CD8-positive, alpha-beta memory T cell (primary cell): ENCODE results near the gene TMEM39B. TPM values are rescaled to one million over a fixed set of nuclear protein-coding genes. Genes with fewer than 3 reads are reported as not detected.
"Not testable (repeated sequence)": the region's sequence is repeated elsewhere in the genome, so short reads cannot be mapped to it uniquely, and the experiment has no call there.

ENCODE experiments used
- CTCF ChIA-PET: fragments of 350-600 bp; sonication (Branson Sonifier 250); formaldehyde crosslinking; loops from one replicate; lab custom pipeline; 2021; ENCODE audit warnings: antibody characterized with exemption; lab: Charles Lee
- POLR2A ChIA-PET: fragments of 350-600 bp; sonication (Branson Sonifier 250); formaldehyde crosslinking; loops from one replicate; lab custom pipeline; 2021; ENCODE audit warnings: antibody characterized with exemption; lab: Charles Lee
- DNase-seq, 5 donors: peaks; one replicate each; pipeline versions ENCODE4 v3.0.0 to v3.0.0-alpha.2; 2020 to 2022; ENCODE audit warnings: mixed read lengths in 1 of 5
- H3K27ac ChIP-seq: one replicate; pipeline ENCODE4 v1.7.0; 2013; ENCODE audit warnings: low read depth, mild to moderate bottlenecking, low read length, moderate library complexity
- H3K27me3 ChIP-seq: 2 replicates; pipeline ENCODE4 v1.7.0; 2013; ENCODE audit warnings: low read length, mild to moderate bottlenecking; ENCODE audit not compliant: insufficient read depth, poor library complexity, severe bottlenecking
- H3K36me3 ChIP-seq: 2 replicates; pipeline ENCODE4 v1.7.0; 2013; ENCODE audit warnings: mild to moderate bottlenecking, low read length, moderate library complexity; ENCODE audit not compliant: insufficient read depth
- H3K4me1 ChIP-seq: 2 replicates; pipeline ENCODE4 v1.7.0; 2013; ENCODE audit warnings: mild to moderate bottlenecking, low read length, moderate library complexity; ENCODE audit not compliant: insufficient read depth
- H3K4me3 ChIP-seq: 2 replicates; pipeline ENCODE4 v1.7.0; 2013; ENCODE audit warnings: mild to moderate bottlenecking, low read length
- H3K9me3 ChIP-seq: 2 replicates; pipeline ENCODE4 v1.7.0; 2013; ENCODE audit warnings: mild to moderate bottlenecking, low read length
- H3K27ac Mint-ChIP-seq, 8 donors: one replicate each; pipeline ENCODE4 v1.8.0; 2020 to 2021; ENCODE audit warnings: mixed read lengths in 8 of 8, mild to moderate bottlenecking in 6 of 8, inconsistent platforms in 3 of 8, moderate library complexity in 3 of 8
- H3K27me3 Mint-ChIP-seq, 2 donors: one replicate each; pipeline ENCODE4 v1.8.0; 2020 to 2021; ENCODE audit warnings: mixed read lengths in 2 of 2, mild to moderate bottlenecking in 1 of 2, moderate library complexity in 1 of 2
- H3K36me3 Mint-ChIP-seq, 3 donors: one replicate each; pipeline ENCODE4 v1.8.0; 2020 to 2021; ENCODE audit warnings: mixed read lengths in 3 of 3, inconsistent platforms in 1 of 3, mild to moderate bottlenecking in 1 of 3
- H3K4me1 Mint-ChIP-seq, 3 donors: one replicate each; pipeline ENCODE4 v1.8.0; 2020 to 2021; ENCODE audit warnings: mixed read lengths in 3 of 3, inconsistent platforms in 1 of 3, mild to moderate bottlenecking in 1 of 3
- H3K4me3 Mint-ChIP-seq, 7 donors: one replicate each; pipeline ENCODE4 v1.8.0; 2020 to 2021; ENCODE audit warnings: mixed read lengths in 7 of 7, mild to moderate bottlenecking in 6 of 7, moderate library complexity in 4 of 7, inconsistent platforms in 2 of 7
- H3K9me3 Mint-ChIP-seq, 5 donors: one replicate each; pipeline ENCODE4 v1.8.0; 2020 to 2022; ENCODE audit warnings: mixed read lengths in 5 of 5, mild to moderate bottlenecking in 3 of 5, moderate library complexity in 2 of 5, inconsistent platforms in 1 of 5
- polyA plus RNA-seq: library from polyadenylated mRNA; unstranded; fragments of 300-500 nt; fragmentation: Illumina TruSeq; gene quantifications from one replicate; pipeline ENCODE4 v1.2.3, GENCODE V29; 2021
- total RNA-seq, 2 experiments: library from RNA; stranded (reverse); gene quantifications; one replicate each; pipeline ENCODE4 v1.2.3, GENCODE V29; 2021

The TMEM39B gene
- total and polyA plus RNA-seq, 3 experiments from 2014 or later, result 2.4 to 25.8 (median 23.4) TPM

- H3K27me3 ChIP-seq, result no peaks in the 10 kb centered on the region
- no peaks in the 10 kb centered on the region for H3K9me3 Mint-ChIP-seq
- no peak overlapping the region for H3K4me3 ChIP-seq
- H3K36me3 Mint-ChIP-seq, result peaks cover 0 to 76% (median 9%) of the 10 kb centered on the region in 3 donors
- ChIA-PET CTCF (no interaction called here), POLR2A (interaction anchor here (0.6 to 0.7 kb wide), 2 partner anchors 20 to 39 kb away, joined by 3 to 9 read pairs; no protein-coding TSS in a partner anchor)
- no peak for DNase-seq
- H3K36me3 ChIP-seq, result peaks cover 34% of the 10 kb centered on the region
- H3K9me3 ChIP-seq, result no peaks in the 10 kb centered on the region
- peak overlapping the region in 2 of 8 donors; percentile 58 to 73 for H3K27ac Mint-ChIP-seq
- H3K4me1 Mint-ChIP-seq, result peaks cover 0 to 3% (median 0%) of the 10 kb centered on the region in 3 donors
- H3K27ac ChIP-seq, result no peak overlapping the region
- no peaks in the 10 kb centered on the region for H3K4me1 ChIP-seq
- no peak overlapping the region for H3K4me3 Mint-ChIP-seq
- H3K27me3 Mint-ChIP-seq, result no peaks in the 10 kb centered on the region
These were observed 17.3 kb upstream of the TMEM39B start for GRCh38 chr1:32055416-32055815.

GRCh38 chr1:32056598-32056997, 16.1 kb upstream of the TMEM39B start:
- no peaks in the 10 kb centered on the region for H3K4me1 ChIP-seq
- DNase-seq, result no peak
- ChIA-PET POLR2A (interaction anchor here (0.5 to 0.8 kb wide), 2 partner anchors 338 to 1060 kb away, joined by 3 to 8 read pairs; partner anchors contain the start of gene BSDC1), CTCF (interaction anchor here (1.1 to 1.6 kb wide), 2 partner anchors 33 to 267 kb away, joined by 3 read pairs; no protein-coding TSS in a partner anchor)
- no peaks in the 10 kb centered on the region for H3K9me3 Mint-ChIP-seq
- no peaks in the 10 kb centered on the region for H3K27me3 ChIP-seq
- H3K36me3 Mint-ChIP-seq, result peaks cover 0 to 81% (median 9%) of the 10 kb centered on the region in 3 donors
- no peak overlapping the region for H3K4me3 ChIP-seq
- peaks cover 36% of the 10 kb centered on the region for H3K36me3 ChIP-seq
- H3K4me3 Mint-ChIP-seq, result no peak overlapping the region
- H3K27ac ChIP-seq, result no peak overlapping the region
- H3K4me1 Mint-ChIP-seq, result peaks cover 0 to 3% (median 0%) of the 10 kb centered on the region in 3 donors
- H3K9me3 ChIP-seq, result no peaks in the 10 kb centered on the region
- H3K27ac Mint-ChIP-seq, result peak overlapping the region in 4 of 8 donors; percentile 23 to 86 (median 50)
- no peaks in the 10 kb centered on the region for H3K27me3 Mint-ChIP-seq

- peak overlapping the region in 6 of 8 donors; percentile 5 to 72 (median 33) for H3K27ac Mint-ChIP-seq
- H3K9me3 Mint-ChIP-seq, result no peaks in the 10 kb centered on the region
- H3K4me1 Mint-ChIP-seq, result no peaks in the 10 kb centered on the region
- H3K4me3 Mint-ChIP-seq, result no peak overlapping the region
- CTCF ChIA-PET, result interaction anchor here (1.4 to 2.0 kb wide), 2 partner anchors 271 to 346 kb away, joined by 3 to 8 read pairs; no protein-coding TSS in a partner anchor
- Histone ChIP-seq H3K9me3 (no peaks in the 10 kb centered on the region), H3K27me3 (no peaks in the 10 kb centered on the region), H3K27ac (no peak overlapping the region), H3K36me3 (peaks cover 33% of the 10 kb centered on the region), H3K4me1 (peaks cover 6% of the 10 kb centered on the region), H3K4me3 (no peak overlapping the region)
- POLR2A ChIA-PET, result interaction anchor here (1.3 kb wide), 1 partner anchor 12 kb away, joined by 5 read pairs; the partner anchor contains the start of gene TMEM39B
- DNase-seq, result no peak
- peaks cover 0 to 53% (median 2%) of the 10 kb centered on the region in 3 donors for H3K36me3 Mint-ChIP-seq
- H3K27me3 Mint-ChIP-seq, result no peaks in the 10 kb centered on the region
These were observed 11.8 kb upstream of the TMEM39B start for GRCh38 chr1:32060914-32061313.

- Histone ChIP-seq H3K27me3 (no peaks in the 10 kb centered on the region), H3K9me3 (no peaks in the 10 kb centered on the region), H3K27ac (no peak overlapping the region), H3K36me3 (peaks cover 24% of the 10 kb centered on the region), H3K4me1 (peaks cover 17% of the 10 kb centered on the region), H3K4me3 (no peak overlapping the region)
- Mint-ChIP-seq H3K27ac (peak overlapping the region in 6 of 8 donors; percentile 7 to 96 (median 26)), H3K36me3 (peaks cover 0 to 42% (median 2%) of the 10 kb centered on the region in 3 donors), H3K4me3 (no peak overlapping the region), H3K4me1 (peaks cover 8% of the 10 kb centered on the region in 3 donors), H3K27me3 (no peaks in the 10 kb centered on the region), H3K9me3 (no peaks in the 10 kb centered on the region)
- ChIA-PET POLR2A (interaction anchor here (0.6 kb wide), 1 partner anchor 174 kb away, joined by 5 read pairs; no protein-coding TSS in a partner anchor), CTCF (interaction anchor here (1.0 to 2.0 kb wide), 10 partner anchors 9 to 273 kb away, joined by 3 to 11 read pairs (median 4); partner anchors contain the start of genes KPNA6 and TMEM39B)
- DNase-seq, result no peak
These were observed 9.9 kb upstream of the TMEM39B start for GRCh38 chr1:32062867-32063230.

- H3K4me1 ChIP-seq, result peaks cover 17% of the 10 kb centered on the region
- no peaks in the 10 kb centered on the region for H3K27me3 ChIP-seq
- no peak overlapping the region for H3K27ac ChIP-seq
- POLR2A ChIA-PET, result interaction anchor here (0.6 kb wide), 1 partner anchor 175 kb away, joined by 5 read pairs; no protein-coding TSS in a partner anchor
- H3K36me3 ChIP-seq, result peaks cover 21% of the 10 kb centered on the region
- Mint-ChIP-seq H3K4me3 (no peak overlapping the region), H3K27ac (peak overlapping the region in 6 of 8 donors; percentile 7 to 81 (median 26)), H3K27me3 (no peaks in the 10 kb centered on the region), H3K4me1 (peaks cover 8% of the 10 kb centered on the region in 3 donors), H3K36me3 (peaks cover 0 to 37% (median 2%) of the 10 kb centered on the region in 3 donors), H3K9me3 (no peaks in the 10 kb centered on the region)
- no peak overlapping the region for H3K4me3 ChIP-seq
- CTCF ChIA-PET, result interaction anchor here (1.0 to 1.8 kb wide), 9 partner anchors 9 to 102 kb away, joined by 3 to 11 read pairs (median 4); partner anchors contain the start of genes KPNA6 and TMEM39B
- no peaks in the 10 kb centered on the region for H3K9me3 ChIP-seq
- DNase-seq, result peak in 1 of 5 donors; percentile 25
These were observed 9.5 kb upstream of the TMEM39B start for GRCh38 chr1:32063261-32063681.

GRCh38 chr1:32065613-32066488, 6.9 kb upstream of the TMEM39B start:
- H3K36me3 ChIP-seq, DNase-seq, H3K27me3 Mint-ChIP-seq, H3K27me3 ChIP-seq, H3K9me3 ChIP-seq, H3K9me3 Mint-ChIP-seq, H3K27ac ChIP-seq, H3K4me3 ChIP-seq: not testable (repeated sequence)
- H3K4me1 Mint-ChIP-seq, result peaks cover 8 to 17% (median 12%) of the 10 kb centered on the region in 3 donors
- peaks cover 17% of the 10 kb centered on the region for H3K4me1 ChIP-seq
- H3K27ac Mint-ChIP-seq, result peak overlapping the region in 4 of 8 donors; percentile 38 to 61 (median 50)
- H3K4me3 Mint-ChIP-seq, result peak overlapping the region in 3 of 7 donors; percentile 6 to 26 (median 20)
- ChIA-PET CTCF (interaction anchor here (0.8 to 1.7 kb wide), 4 partner anchors 14 to 249 kb away, joined by 3 to 4 read pairs (median 3); partner anchors contain the start of gene KPNA6), POLR2A (interaction anchor here (0.7 kb wide), 1 partner anchor 581 kb away, joined by 5 read pairs; no protein-coding TSS in a partner anchor)
- peaks cover 0 to 14% (median 2%) of the 10 kb centered on the region in 3 donors for H3K36me3 Mint-ChIP-seq

- H3K27ac Mint-ChIP-seq, result peak overlapping the region in 4 of 8 donors; percentile 24 to 85 (median 52)
- H3K4me3 Mint-ChIP-seq, result peak overlapping the region in 4 of 7 donors; percentile 6 to 38 (median 23)
- H3K36me3 ChIP-seq, result peaks cover 5% of the 10 kb centered on the region
- H3K9me3 Mint-ChIP-seq, result no peaks in the 10 kb centered on the region
- no peaks in the 10 kb centered on the region for H3K9me3 ChIP-seq
- H3K4me1 Mint-ChIP-seq, result peaks cover 8 to 17% (median 12%) of the 10 kb centered on the region in 3 donors
- peaks cover 0 to 8% (median 0%) of the 10 kb centered on the region in 3 donors for H3K36me3 Mint-ChIP-seq
- peak overlapping the region; percentile 22 for H3K4me3 ChIP-seq
- peaks cover 18% of the 10 kb centered on the region for H3K4me1 ChIP-seq
- ChIA-PET POLR2A (interaction anchor here (0.7 kb wide), 1 partner anchor 581 kb away, joined by 5 read pairs; no protein-coding TSS in a partner anchor), CTCF (interaction anchor here (1.0 to 1.7 kb wide), 2 partner anchors 41 to 174 kb away, joined by 3 to 4 read pairs; partner anchors contain the start of gene KPNA6)
- H3K27me3 ChIP-seq, result no peaks in the 10 kb centered on the region
- H3K27me3 Mint-ChIP-seq, result peaks cover 0 to 3% of the 10 kb centered on the region in 2 donors
- peak in 1 of 5 donors; percentile 15 for DNase-seq
- no peak overlapping the region for H3K27ac ChIP-seq
These were observed 6.3 kb upstream of the TMEM39B start for GRCh38 chr1:32066489-32066873.
